Measurements from ENCODE around the gene CCHCR1. TPM values are rescaled to one million over a fixed set of nuclear protein-coding genes. Genes with fewer than 3 reads are reported as not detected.

The CCHCR1 gene
- total RNA-seq, 2 donors from 2014 or later = 20.3 to 37.4 TPM

GRCh38 chr6:31128093-31128676 is 29.4 kb downstream of the CCHCR1 start:
- intact Hi-C loops (cut with DNase I) = no loop called here
- 11% methylated on average over 8 of the region's 8 CpGs for WGBS
- TF ChIP-seq POLR2A (IDR thresholded peaks at IDR 0.05) (no peak), CTCF (IDR thresholded peaks at IDR 0.05) (peak; percentile 73 to 78 (median 76))

GRCh38 chr6:31126396-31127175 is 31.0 kb downstream of the CCHCR1 start:
- WGBS = 74% methylated on average over 16 of the region's 16 CpGs
- intact Hi-C loops (cut with DNase I) = no loop called here

More at GRCh38 chr6:31128093-31128676, 29.4 kb downstream of the CCHCR1 start:
- H3K4me1 ChIP-seq (replicated peaks) = no peaks in the 10 kb centered on the region
- peak; percentile 66 for DNase-seq (ENCODE audit: low spot score)
- no peaks in the 10 kb centered on the region for H3K9me3 ChIP-seq
- H3K27me3 ChIP-seq (replicated peaks; ENCODE audit: insufficient read depth) = no peaks in the 10 kb centered on the region
- no peak overlapping the region for H3K27ac ChIP-seq
- no peak overlapping the region for H3K4me3 ChIP-seq
- no peaks in the 10 kb centered on the region for H3K36me3 ChIP-seq

GRCh38 chr6:31125586-31126363 is 31.8 kb downstream of the CCHCR1 start:
- no peaks in the 10 kb centered on the region for H3K27me3 ChIP-seq (replicated peaks; ENCODE audit: insufficient read depth)
- H3K9me3 ChIP-seq = no peaks in the 10 kb centered on the region
- DNase-seq (ENCODE audit: low spot score) = no peak
- 58% methylated on average over 12 of the region's 12 CpGs for WGBS
- no peak overlapping the region for H3K4me3 ChIP-seq
- H3K4me1 ChIP-seq (replicated peaks) = no peaks in the 10 kb centered on the region
- no peaks in the 10 kb centered on the region for H3K36me3 ChIP-seq
- H3K27ac ChIP-seq = peak overlapping the region in 1 of 2 donors; percentile 34
- intact Hi-C loops (cut with DNase I) = no loop called here
- TF ChIP-seq POLR2A (IDR thresholded peaks at IDR 0.05) = no peak
- no peak for TF ChIP-seq CTCF (IDR thresholded peaks at IDR 0.05)
- TF ChIP-seq POLR2AphosphoS5 (IDR thresholded peaks at IDR 0.05) = no peak

More at GRCh38 chr6:31126396-31127175, 31.0 kb downstream of the CCHCR1 start:
- no peaks in the 10 kb centered on the region for H3K4me1 ChIP-seq (replicated peaks)
- no peak overlapping the region for H3K4me3 ChIP-seq
- no peaks in the 10 kb centered on the region for H3K9me3 ChIP-seq
- no peaks in the 10 kb centered on the region for H3K27me3 ChIP-seq (replicated peaks; ENCODE audit: insufficient read depth)
- no peak overlapping the region for H3K27ac ChIP-seq
- H3K36me3 ChIP-seq = no peaks in the 10 kb centered on the region
- no peak for DNase-seq (ENCODE audit: low spot score)
- TF ChIP-seq CTCF (IDR thresholded peaks at IDR 0.05) (no peak), POLR2AphosphoS5 (IDR thresholded peaks at IDR 0.05) (no peak), POLR2A (IDR thresholded peaks at IDR 0.05) (no peak)

- WGBS = 38% methylated on average over 8 of the region's 8 CpGs
- no peaks in the 10 kb centered on the region for H3K27me3 ChIP-seq (replicated peaks; ENCODE audit: insufficient read depth)
- no peaks in the 10 kb centered on the region for H3K36me3 ChIP-seq
- intact Hi-C loops (cut with DNase I) = no loop called here
- peak overlapping the region in 1 of 2 donors; percentile 34 for H3K27ac ChIP-seq
- peak; percentile 78 for DNase-seq (ENCODE audit: low spot score)
- H3K4me1 ChIP-seq (replicated peaks) = no peaks in the 10 kb centered on the region
- TF ChIP-seq CTCF (IDR thresholded peaks at IDR 0.05) = no peak
- peak; percentile 86 for TF ChIP-seq POLR2AphosphoS5 (IDR thresholded peaks at IDR 0.05)
- TF ChIP-seq POLR2A (IDR thresholded peaks at IDR 0.05) = peak; percentile 16
- no peaks in the 10 kb centered on the region for H3K9me3 ChIP-seq
- no peak overlapping the region for H3K4me3 ChIP-seq
Measured at GRCh38 chr6:31125162-31125561, 32.4 kb downstream of the CCHCR1 start.

Data from prostate gland (tissue), 2 donors.